ENCODE results near the gene GSTO2.

DNA sequence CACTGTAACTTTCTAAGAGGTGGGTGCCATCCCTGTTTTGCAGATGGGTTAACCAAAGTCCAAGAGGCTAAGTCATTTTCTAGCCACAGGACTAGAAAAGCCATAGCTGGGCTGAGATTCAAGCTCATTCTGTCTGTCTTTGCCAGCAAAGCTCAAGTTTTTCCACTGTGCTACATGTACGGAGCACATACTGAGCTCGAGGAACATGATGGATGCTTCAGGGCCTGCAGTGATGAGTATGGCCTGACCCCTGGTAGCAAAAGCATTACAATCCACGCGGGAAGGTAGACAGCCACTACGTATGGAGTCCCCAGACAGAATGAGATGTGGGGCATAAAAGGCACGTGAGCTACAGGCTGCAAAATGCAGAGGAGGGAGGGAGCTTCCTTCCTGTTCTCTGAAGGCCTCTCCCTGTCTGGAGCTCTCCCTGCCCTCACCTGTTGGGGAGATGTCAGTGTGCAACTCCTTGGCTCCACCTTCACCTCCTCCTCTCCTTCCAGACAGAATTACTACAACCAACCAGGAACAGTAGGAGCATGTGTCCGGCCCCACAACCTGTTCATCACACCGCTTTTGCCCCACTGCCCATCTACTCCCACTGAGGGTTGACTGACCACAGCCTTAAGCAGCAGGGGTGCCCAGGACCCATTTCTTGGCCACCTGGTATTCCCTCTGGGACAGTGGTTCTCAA is 52.9 kb downstream of the GSTO2 start:
- TF ChIP-seq, protein P1, sequence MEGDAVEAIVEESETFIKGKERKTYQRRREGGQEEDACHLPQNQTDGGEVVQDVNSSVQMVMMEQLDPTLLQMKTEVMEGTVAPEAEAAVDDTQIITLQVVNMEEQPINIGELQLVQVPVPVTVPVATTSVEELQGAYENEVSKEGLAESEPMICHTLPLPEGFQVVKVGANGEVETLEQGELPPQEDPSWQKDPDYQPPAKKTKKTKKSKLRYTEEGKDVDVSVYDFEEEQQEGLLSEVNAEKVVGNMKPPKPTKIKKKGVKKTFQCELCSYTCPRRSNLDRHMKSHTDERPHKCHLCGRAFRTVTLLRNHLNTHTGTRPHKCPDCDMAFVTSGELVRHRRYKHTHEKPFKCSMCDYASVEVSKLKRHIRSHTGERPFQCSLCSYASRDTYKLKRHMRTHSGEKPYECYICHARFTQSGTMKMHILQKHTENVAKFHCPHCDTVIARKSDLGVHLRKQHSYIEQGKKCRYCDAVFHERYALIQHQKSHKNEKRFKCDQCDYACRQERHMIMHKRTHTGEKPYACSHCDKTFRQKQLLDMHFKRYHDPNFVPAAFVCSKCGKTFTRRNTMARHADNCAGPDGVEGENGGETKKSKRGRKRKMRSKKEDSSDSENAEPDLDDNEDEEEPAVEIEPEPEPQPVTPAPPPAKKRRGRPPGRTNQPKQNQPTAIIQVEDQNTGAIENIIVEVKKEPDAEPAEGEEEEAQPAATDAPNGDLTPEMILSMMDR (IDR thresholded peaks at IDR 0.05 in 8 of 11, conservative IDR thresholded peaks at IDR 0.05 in 3 of 11): no peak
- TF ChIP-seq POLR2AphosphoS5 (IDR thresholded peaks at IDR 0.05) (no peak), POLR2A (IDR thresholded peaks at IDR 0.05) (no peak)
